Lung microvascular endothelial cell (primary cell): Measurements from ENCODE around the gene RALB. TPM values are rescaled to one million over a fixed set of nuclear protein-coding genes. Genes with fewer than 3 reads are reported as not detected.
"Not testable (repeated sequence)": the region's sequence is repeated elsewhere in the genome, so short reads cannot be mapped to it uniquely, and the experiment has no call there.

ENCODE experiments used
- DNase-seq, 2 donors: peaks; one replicate each; pipeline versions ENCODE4 v3.0.0 to v3.0.0-alpha.2; 2010; ENCODE audit warnings: low read depth in 2 of 2
- total RNA-seq: library from RNA; depleted of rRNA; stranded (reverse); fragments of >200 nt; gene quantifications from 2 replicates; pipeline ENCODE4 v1.2.1, GENCODE V29; 2014

The RALB gene
- total RNA-seq, 1 donor from 2014 or later = 135 TPM

DNA sequence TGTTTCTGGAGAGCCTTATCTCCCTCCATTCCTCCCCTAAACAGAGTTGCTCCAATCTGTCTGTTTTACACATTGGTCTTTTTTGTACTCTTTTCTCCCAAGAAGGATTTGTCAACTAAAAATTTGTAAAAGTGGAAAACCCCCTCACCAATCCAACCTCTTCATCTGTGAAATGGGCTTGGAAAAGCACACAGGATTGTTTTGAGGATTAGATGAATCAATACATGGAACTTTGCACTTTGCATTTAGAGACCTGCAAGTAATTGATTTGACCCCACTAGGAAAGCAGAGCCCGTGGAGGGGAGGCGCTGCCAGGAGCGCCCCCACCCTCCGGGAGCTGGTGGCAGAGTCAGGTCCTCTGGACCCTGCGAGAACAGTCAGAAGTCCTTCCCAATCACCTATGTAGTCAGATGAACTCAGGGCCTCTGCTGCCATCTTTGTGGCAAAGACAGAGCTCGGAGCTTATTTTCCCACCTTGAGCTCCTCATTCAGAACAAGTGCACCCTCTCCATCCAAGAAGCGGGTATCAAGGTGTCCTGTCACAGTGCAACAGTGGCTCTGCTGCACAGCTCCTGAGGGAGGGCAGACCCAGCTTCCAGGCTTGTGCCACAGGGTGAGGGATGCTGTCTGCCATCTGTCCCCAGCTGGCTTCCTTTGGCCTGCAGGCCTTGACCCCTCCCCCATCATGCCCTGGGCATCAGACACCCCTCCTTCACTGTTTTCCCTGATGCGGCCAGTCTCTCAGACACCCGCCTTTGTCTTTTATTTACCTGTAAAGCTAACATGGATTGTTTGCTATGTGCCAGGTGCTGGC is 27.7 kb upstream of the RALB start:
- DNase-seq = no peak

- DNase-seq = no peak
These were observed 27.0 kb upstream of the RALB start for GRCh38 chr2:120225549-120226065.

- DNase-seq = no peak
These were observed 26.3 kb upstream of the RALB start for GRCh38 chr2:120226316-120226715.

- no peak for DNase-seq
These were observed 25.3 kb upstream of the RALB start for GRCh38 chr2:120227111-120227991.

DNA sequence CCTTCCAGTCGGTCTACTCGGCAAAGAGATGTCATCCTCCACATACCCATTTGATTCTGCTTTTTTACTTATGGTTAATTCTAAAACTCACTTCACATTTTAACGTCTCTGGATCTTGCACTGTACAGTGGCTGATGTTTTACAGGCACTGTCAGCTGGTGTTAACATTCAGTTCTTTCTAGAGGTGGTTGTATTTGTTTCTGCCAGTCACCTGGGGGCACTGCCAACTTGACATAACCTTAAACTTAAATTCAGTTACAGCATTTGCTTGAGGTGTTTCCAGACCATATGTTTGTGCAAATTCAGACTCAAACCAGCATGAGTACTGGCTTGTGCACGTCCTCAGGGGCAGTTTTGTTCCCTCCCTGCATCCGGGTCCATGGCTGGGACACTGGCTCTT is 24.1 kb upstream of the RALB start:
- DNase-seq = peak in 1 of 2 donors; percentile 31

- no peak for DNase-seq
These were observed 23.3 kb upstream of the RALB start for GRCh38 chr2:120229341-120229740.

GRCh38 chr2:120230515-120231471 is 21.9 kb upstream of the RALB start:
- no peak for DNase-seq

GRCh38 chr2:120231564-120231973 is 21.1 kb upstream of the RALB start:
- no peak for DNase-seq

- DNase-seq = peak in 1 of 2 donors; percentile 63
These were observed 20.5 kb upstream of the RALB start for GRCh38 chr2:120231974-120232635.

- DNase-seq = no peak
These were observed 19.4 kb upstream of the RALB start for GRCh38 chr2:120233292-120233691.

DNA sequence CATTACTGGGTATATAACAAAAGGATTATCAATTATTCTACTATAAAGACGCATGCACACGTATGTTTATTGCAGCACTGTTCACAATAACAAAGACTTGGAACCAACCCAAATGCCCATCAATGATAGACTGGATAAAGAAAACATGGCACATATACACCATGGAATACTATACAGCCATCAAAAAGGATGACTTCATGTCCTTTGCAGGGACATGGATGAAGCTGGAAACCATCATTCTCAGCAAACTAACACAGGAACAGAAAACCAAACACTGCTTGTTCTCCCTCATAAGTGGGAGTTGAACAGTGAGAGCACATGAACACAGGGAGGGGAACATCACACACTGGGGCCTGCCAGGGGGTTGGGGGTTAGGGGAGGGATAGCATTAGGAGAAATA is 17.5 kb upstream of the RALB start:
- not testable (repeated sequence) for DNase-seq

DNA sequence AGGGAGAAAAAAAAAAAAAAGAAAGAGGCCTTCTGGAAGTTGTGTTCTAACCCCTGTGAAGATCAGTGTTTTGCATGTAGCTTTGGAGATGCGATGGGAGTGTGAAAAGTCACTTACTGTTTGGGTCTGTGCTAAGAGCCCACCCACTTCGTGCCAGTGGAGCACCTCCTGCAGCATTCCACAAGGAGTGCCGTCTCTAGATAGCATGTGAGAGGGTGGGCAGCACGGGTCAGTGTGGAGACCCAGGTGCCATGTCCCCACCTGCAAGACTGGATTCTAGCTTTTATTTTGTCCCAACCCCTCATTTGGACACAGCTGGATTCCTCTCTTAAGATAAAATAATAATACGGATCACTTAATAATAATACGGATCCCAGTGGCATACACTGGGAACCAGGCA is 17.0 kb upstream of the RALB start:
- DNase-seq = no peak

- DNase-seq = no peak
These were observed 16.3 kb upstream of the RALB start for GRCh38 chr2:120236316-120236715.

DNA sequence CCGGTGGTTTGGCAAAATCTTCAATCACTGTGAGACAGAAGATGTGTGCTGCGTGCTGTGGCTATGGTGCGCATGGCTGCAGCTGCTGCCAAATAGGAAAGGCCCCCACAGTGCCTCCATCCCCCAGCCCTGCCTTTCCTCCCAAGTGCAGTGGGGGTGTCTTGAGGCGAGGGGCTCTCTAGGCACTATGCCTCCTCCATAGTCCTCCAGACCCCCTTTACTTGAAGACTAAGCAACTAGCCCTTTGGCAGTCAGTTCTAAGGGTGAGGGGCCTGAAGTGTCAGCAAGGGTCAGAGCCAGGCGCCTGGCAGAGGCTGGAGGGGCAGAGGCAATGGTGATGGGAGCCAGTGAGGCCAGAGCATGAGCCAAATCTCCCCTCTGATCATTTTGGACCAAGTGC is 15.9 kb upstream of the RALB start:
- no peak for DNase-seq

DNA sequence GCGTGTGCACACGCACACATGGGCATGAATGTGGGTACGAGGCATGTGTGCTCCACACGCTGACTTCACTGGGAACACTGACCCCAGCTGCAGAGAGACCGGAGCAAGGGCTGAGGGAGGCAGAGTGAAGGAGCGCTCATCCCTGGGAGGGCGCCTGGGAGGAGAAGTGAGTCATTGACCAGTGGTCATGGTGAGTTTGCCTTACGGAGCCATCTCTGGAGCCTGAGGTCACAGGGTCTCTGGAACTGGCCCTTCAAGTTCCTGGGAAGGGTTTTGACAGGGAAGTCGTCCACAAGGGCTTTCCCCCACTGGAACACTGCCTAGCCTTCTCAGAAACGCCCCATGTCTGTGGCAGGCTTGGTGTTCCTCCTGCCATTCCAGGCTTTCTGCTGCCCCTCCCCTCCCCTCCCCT is 15.2 kb upstream of the RALB start:
- DNase-seq = peak in 1 of 2 donors; percentile 76

DNA sequence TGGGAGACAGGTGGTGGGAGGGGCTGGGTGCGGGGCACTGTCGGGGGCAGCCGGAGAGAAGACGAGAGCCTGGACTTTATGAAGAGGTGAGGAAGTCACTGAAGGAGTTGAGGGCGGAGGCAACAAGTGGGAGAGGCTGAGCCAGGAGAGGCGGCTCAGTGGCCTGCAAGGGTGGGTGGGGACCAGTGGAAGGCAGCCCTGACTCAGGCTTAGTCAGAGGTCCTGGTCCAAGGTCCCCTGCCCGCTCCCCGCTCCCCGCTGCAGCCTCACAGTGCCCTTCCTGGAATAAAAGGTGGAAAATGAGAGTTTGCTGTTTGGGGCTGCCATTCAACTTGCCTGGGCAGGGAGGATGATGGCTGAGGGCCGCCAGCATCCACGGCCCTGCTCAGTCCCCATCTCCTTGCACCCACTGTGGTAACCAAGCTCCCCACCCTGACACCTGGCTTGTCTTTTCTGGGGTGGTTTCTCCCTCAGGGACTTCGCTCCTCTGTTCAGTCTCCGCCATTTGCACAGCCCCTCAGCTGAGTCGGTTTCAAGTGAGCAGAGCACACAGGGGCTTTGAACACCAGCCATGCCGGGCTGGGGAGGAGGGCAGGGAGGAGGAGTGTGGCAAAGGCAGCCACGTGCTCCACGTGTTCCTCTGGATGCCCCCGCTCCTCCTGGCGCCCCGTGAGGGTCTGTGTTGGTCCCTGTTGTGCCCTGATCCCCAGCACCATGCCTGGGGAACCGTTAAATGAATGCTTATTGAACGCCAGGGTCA is 13.7 kb upstream of the RALB start:
- DNase-seq = peak; percentile 33 to 86

- DNase-seq = peak; percentile 97 to 98
These were observed 13.0 kb upstream of the RALB start for GRCh38 chr2:120239488-120240287.

- no peak for DNase-seq
These were observed 11.7 kb upstream of the RALB start for GRCh38 chr2:120240901-120241429.

DNA sequence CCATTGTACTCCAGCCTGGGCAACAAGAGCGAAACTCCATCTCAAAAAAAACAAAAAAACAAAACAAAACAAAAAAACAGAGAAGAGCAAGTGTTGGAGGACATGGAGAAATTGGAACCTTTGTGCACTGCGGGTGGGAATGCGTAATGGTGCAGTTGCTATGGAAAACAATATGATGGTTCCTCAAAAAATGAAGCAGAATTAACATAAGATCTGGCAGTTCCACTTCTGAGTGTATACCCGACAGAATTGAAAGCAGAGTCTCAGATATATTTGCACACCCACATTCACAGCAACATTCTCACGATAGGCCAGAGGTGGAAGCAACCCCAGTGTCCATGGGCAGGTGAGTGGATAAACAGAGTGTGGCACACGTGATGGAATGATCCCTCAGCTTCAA is 11.0 kb upstream of the RALB start:
- DNase-seq = no peak
